ENCODE results near the gene LRFN2.

- TF ChIP-seq, protein P1, sequence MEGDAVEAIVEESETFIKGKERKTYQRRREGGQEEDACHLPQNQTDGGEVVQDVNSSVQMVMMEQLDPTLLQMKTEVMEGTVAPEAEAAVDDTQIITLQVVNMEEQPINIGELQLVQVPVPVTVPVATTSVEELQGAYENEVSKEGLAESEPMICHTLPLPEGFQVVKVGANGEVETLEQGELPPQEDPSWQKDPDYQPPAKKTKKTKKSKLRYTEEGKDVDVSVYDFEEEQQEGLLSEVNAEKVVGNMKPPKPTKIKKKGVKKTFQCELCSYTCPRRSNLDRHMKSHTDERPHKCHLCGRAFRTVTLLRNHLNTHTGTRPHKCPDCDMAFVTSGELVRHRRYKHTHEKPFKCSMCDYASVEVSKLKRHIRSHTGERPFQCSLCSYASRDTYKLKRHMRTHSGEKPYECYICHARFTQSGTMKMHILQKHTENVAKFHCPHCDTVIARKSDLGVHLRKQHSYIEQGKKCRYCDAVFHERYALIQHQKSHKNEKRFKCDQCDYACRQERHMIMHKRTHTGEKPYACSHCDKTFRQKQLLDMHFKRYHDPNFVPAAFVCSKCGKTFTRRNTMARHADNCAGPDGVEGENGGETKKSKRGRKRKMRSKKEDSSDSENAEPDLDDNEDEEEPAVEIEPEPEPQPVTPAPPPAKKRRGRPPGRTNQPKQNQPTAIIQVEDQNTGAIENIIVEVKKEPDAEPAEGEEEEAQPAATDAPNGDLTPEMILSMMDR (IDR thresholded peaks at IDR 0.05): no peak
- no peak for TF ChIP-seq POLR2A (IDR thresholded peaks at IDR 0.05)
Measured at GRCh38 chr6:40585651-40586269, 1.4 kb downstream of the LRFN2 start.

Data from prostate gland (tissue), 2 donors.